Pancreas (tissue), 10 donors: Measurements from ENCODE around the gene AVPR1B. TPM values are rescaled to one million over a fixed set of nuclear protein-coding genes. Genes with fewer than 3 reads are reported as not detected.

ENCODE experiments used
- ATAC-seq, 4 donors: fragments of 200-7000 bp; cut with Tn5 transposase; one replicate each; pipeline versions ENCODE4 v1.8.0 to v1.9.1; 2020; ENCODE audit warnings: mild to moderate bottlenecking in 4 of 4, moderate library complexity in 4 of 4
- DNase-seq, 6 donors: peaks; one replicate each; pipeline ENCODE4 v3.0.0-alpha.2; 2020
- FAIRE-seq: peaks from 2 replicates; lab custom pipeline; 2012; peaks lifted over from hg19 to GRCh38; lab: Jason Lieb, UNC
- H3K27ac ChIP-seq, 4 donors: fragments of 200-600 bp; sonication (generic); 1 replicate in 3 of 4; 2 replicates in 1 of 4; pipeline versions ENCODE4 v1.5.0 to v1.8.0; 2020
- H3K27me3 ChIP-seq, 4 donors: fragments of 200-600 bp; one replicate each; pipeline ENCODE4 v1.8.0; 2021
- H3K36me3 ChIP-seq, 3 donors: fragments of 200-600 bp; sonication (generic) in 1 of 3; one replicate each; pipeline versions ENCODE4 v1.5.0 to v1.8.0; 2020 to 2021
- H3K4me1 ChIP-seq, 3 donors: fragments of 200-600 bp; one replicate each; pipeline ENCODE4 v1.8.0; 2021
- H3K4me3 ChIP-seq, 4 donors: fragments of 200-600 bp; sonication (generic) in 2 of 4; one replicate each; pipeline versions ENCODE4 v1.5.0 to v1.8.0; 2020 to 2021
- H3K9me3 ChIP-seq, 4 donors: fragments of 200-600 bp; one replicate each; pipeline ENCODE4 v1.8.0; 2021
- WGBS, 2 donors: extraction: QIAGEN DNeasy Blood & Tissue Kit; methylation state at CpG; one replicate each; pipeline ENCODE4 v1.1.7; 2013; 5-methylcytosine and 5-hydroxymethylcytosine counted together
- intact Hi-C, 3 donors: fragments of 100-400 bp; cut with DNase I; formaldehyde crosslinking; loops; one replicate each; pipeline versions ENCODE4 v1.11.1 to v1.14.2; 2022
- polyA plus RNA-seq, 2 donors: library from polyadenylated mRNA; stranded (reverse); fragments of 200-250 nt; gene quantifications; one replicate each; pipeline ENCODE4 v1.2.3, GENCODE V29; 2013
- total RNA-seq, 6 donors: library from RNA; stranded (reverse); fragmentation: NEBNext Ultra II Directional in 4 of 6; extraction: Animal tissue kit (Norgen Biotek cat#: 25700) in 4 of 6; gene quantifications; one replicate each; pipeline versions ENCODE4 v1.2.1 to v1.2.4, GENCODE V29; 2021 to 2023
- TF ChIP-seq, protein P1 (sequence below), 4 donors: fragments of 200-600 bp; sonication (generic) in 3 of 4; IDR thresholded peaks; one replicate each; pipeline versions ENCODE4 v1.5.0 to v1.8.0; 2021; ENCODE audit warnings: antibody characterized with exemption in 4 of 4
- donor health status: healthy with polysubstance abuse.
- donor health status: DM: no; HTN: no; CAD: no; lungs with moderate emphysema.
- donor health status: DM: no; HTN: no; CAD: no.
- donor health status: control.
- donor health status: control.
- donor health status: Bipolar disorder and iron deficiency.
- donor health status: DM: yes; HTN: yes; CAD: no.
- donor health status: DM: no; HTN: no; CAD: no.
- donor health status: DM: no; HTN: no; CAD: no.
- donor health status: DM: yes; HTN: yes; CAD: no.

Gene AVPR1B
- total and polyA plus RNA-seq, 8 donors, result 0.13 to 1.1 (median 0.28) TPM

DNA sequence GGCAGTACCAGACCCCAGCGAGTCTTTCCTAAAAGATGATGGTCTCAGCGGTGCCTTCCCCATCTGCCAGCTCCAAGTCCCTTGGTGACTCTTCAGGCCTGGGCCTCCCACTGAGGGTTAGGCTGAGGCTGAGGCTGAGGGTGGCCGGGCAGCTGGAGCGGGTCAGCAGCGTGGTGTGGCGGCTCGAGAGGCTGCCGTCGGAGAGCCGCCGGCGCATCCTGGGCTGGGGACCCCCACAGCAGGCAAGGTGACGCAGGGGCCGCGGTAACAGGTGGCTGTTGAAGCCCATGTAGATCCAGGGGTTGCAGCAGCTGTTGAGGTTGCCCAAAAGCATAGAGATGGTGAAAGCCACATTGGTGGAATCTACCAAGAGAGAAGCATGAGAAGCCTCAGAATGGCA is 7.0 kb downstream of the AVPR1B start:
- Histone ChIP-seq H3K36me3 (no peaks in the 10 kb centered on the region), H3K4me3 (no peak overlapping the region), H3K27ac (no peak overlapping the region), H3K4me1 (peaks cover 0 to 5% (median 4%) of the 10 kb centered on the region in 3 donors), H3K27me3 (no peaks in the 10 kb centered on the region), H3K9me3 (no peaks in the 10 kb centered on the region)
- DNase-seq (no peak), ATAC-seq (no peak), FAIRE-seq (no peak)
- WGBS, 2 donors, result 87 to 93% methylated on average over 15 of the region's 15 CpGs
- intact Hi-C loops, result no loop called here
- TF ChIP-seq, protein P1, sequence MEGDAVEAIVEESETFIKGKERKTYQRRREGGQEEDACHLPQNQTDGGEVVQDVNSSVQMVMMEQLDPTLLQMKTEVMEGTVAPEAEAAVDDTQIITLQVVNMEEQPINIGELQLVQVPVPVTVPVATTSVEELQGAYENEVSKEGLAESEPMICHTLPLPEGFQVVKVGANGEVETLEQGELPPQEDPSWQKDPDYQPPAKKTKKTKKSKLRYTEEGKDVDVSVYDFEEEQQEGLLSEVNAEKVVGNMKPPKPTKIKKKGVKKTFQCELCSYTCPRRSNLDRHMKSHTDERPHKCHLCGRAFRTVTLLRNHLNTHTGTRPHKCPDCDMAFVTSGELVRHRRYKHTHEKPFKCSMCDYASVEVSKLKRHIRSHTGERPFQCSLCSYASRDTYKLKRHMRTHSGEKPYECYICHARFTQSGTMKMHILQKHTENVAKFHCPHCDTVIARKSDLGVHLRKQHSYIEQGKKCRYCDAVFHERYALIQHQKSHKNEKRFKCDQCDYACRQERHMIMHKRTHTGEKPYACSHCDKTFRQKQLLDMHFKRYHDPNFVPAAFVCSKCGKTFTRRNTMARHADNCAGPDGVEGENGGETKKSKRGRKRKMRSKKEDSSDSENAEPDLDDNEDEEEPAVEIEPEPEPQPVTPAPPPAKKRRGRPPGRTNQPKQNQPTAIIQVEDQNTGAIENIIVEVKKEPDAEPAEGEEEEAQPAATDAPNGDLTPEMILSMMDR (IDR thresholded peaks at IDR 0.05), result no peak

GRCh38 chr1:206109718-206110117 is 7.5 kb downstream of the AVPR1B start:
- no peak for ATAC-seq
- no peak for FAIRE-seq
- DNase-seq, result no peak

GRCh38 chr1:206108635-206109034 is 8.6 kb downstream of the AVPR1B start:
- H3K4me1 ChIP-seq, result peaks cover 0 to 5% (median 4%) of the 10 kb centered on the region in 3 donors
- no peak for FAIRE-seq
- H3K36me3 ChIP-seq, result no peaks in the 10 kb centered on the region
- no peak overlapping the region for H3K4me3 ChIP-seq
- no peaks in the 10 kb centered on the region for H3K9me3 ChIP-seq
- intact Hi-C loops, result loop anchor here in 2 of 3 donors (5.0 to 10.0 kb wide), 3 partner anchors 71 to 184 kb away; no protein-coding TSS in a partner anchor
- no peak for DNase-seq
- no peak overlapping the region for H3K27ac ChIP-seq
- 67 to 84% methylated on average over 2 of the region's 2 CpGs for WGBS, 2 donors
- no peak for ATAC-seq
- no peaks in the 10 kb centered on the region for H3K27me3 ChIP-seq
- TF ChIP-seq, protein P1 (IDR thresholded peaks at IDR 0.05), result no peak

More at GRCh38 chr1:206109718-206110117, 7.5 kb downstream of the AVPR1B start:
- peaks cover 0 to 5% (median 4%) of the 10 kb centered on the region in 3 donors for H3K4me1 ChIP-seq
- no peaks in the 10 kb centered on the region for H3K27me3 ChIP-seq
- no peak overlapping the region for H3K4me3 ChIP-seq
- TF ChIP-seq, protein P1 (IDR thresholded peaks at IDR 0.05), result no peak
- 67 to 72% methylated on average over 4 of the region's 4 CpGs for WGBS, 2 donors
- no peak overlapping the region for H3K27ac ChIP-seq
- H3K36me3 ChIP-seq, result no peaks in the 10 kb centered on the region
- intact Hi-C loops, result loop anchor here in 2 of 3 donors (5.0 to 10.0 kb wide), 3 partner anchors 72 to 185 kb away; no protein-coding TSS in a partner anchor
- H3K9me3 ChIP-seq, result no peaks in the 10 kb centered on the region

GRCh38 chr1:206107168-206107544 is 10.0 kb downstream of the AVPR1B start:
- 52 to 66% methylated on average over 7 of the region's 7 CpGs for WGBS, 2 donors
- TF ChIP-seq, protein P1 (IDR thresholded peaks at IDR 0.05), result no peak
- FAIRE-seq, result no peak
- peak in 1 of 4 donors; percentile 11 for ATAC-seq
- Histone ChIP-seq H3K4me1 (no peaks in the 10 kb centered on the region), H3K4me3 (no peak overlapping the region), H3K27ac (no peak overlapping the region), H3K27me3 (no peaks in the 10 kb centered on the region), H3K36me3 (no peaks in the 10 kb centered on the region), H3K9me3 (no peaks in the 10 kb centered on the region)
- intact Hi-C loops, result loop anchor here in 2 of 3 donors (5.0 to 10.0 kb wide), 3 partner anchors 70 to 182 kb away; no protein-coding TSS in a partner anchor
- DNase-seq, result no peak
